GM12878 (cell line): ENCODE data around the gene USP38. TPM values are rescaled to one million over a fixed set of nuclear protein-coding genes. Genes with fewer than 3 reads are reported as not detected.

ENCODE experiments used
- CBX3 ChIP-seq: fragments of 200-600 bp; sonication (generic); IDR thresholded peaks from 2 replicates; pipeline ENCODE4 v1.6.1; 2016; ENCODE audit warnings: low read depth, borderline replicate concordance
- CHD2 ChIP-seq: IDR thresholded peaks from 2 replicates; pipeline ENCODE4 v1.6.1; 2011; ENCODE audit warnings: low read depth, low read length, improper control_type of control experiment, borderline replicate concordance
- CREM ChIP-seq: IDR thresholded peaks from 2 replicates; pipeline ENCODE4 v1.6.1; 2014; ENCODE audit warnings: antibody characterized with exemption, low read depth
- FOXK2 ChIP-seq: fragments of 450-650 bp; IDR thresholded peaks from 2 replicates; pipeline ENCODE4 v1.6.1; 2017; ENCODE audit warnings: mild to moderate bottlenecking, moderate library complexity
- HCFC1 ChIP-seq: fragments of 150-350 bp; IDR thresholded peaks from 2 replicates; pipeline ENCODE4 v1.6.1; 2014; ENCODE audit warnings: low read length
- IKZF1 ChIP-seq: fragments of 450-650 bp; conservative IDR thresholded peaks from 2 replicates; pipeline ENCODE4 v1.6.1; 2017; ENCODE audit warnings: antibody characterized with exemption, mild to moderate bottlenecking
- IKZF2 ChIP-seq, 2 experiments: fragments of 450-650 bp; IDR thresholded peaks; 2 replicates each; pipeline ENCODE4 v1.6.1; 2017; ENCODE audit warnings: mild to moderate bottlenecking in 2 of 2, moderate library complexity in 2 of 2
- JUND ChIP-seq: IDR thresholded peaks from 2 replicates; pipeline ENCODE4 v1.6.1; 2012; ENCODE audit warnings: low read depth, mild to moderate bottlenecking, low read length, improper control_type of control experiment, moderate library complexity
- LARP7 ChIP-seq: fragments of 450-650 bp; IDR thresholded peaks from 2 replicates; pipeline ENCODE4 v1.6.1; 2017; ENCODE audit warnings: mild to moderate bottlenecking
- MEF2B ChIP-seq: fragments of 450-650 bp; IDR thresholded peaks from 2 replicates; pipeline ENCODE4 v1.6.1; 2018; ENCODE audit warnings: mild to moderate bottlenecking, moderate library complexity; ENCODE audit not compliant: partially characterized antibody, poor library complexity, severe bottlenecking
- NR2F1 ChIP-seq: fragments of 450-650 bp; conservative IDR thresholded peaks from 2 replicates; pipeline ENCODE4 v1.6.1; 2017; ENCODE audit warnings: mild to moderate bottlenecking
- PRDM15 ChIP-seq: fragments of 450-650 bp; formaldehyde crosslinking; IDR thresholded peaks from 2 replicates; pipeline ENCODE4 v1.4.0; 2020; ENCODE audit warnings: mild to moderate bottlenecking, moderate library complexity
- SREBF1 ChIP-seq: IDR thresholded peaks from 2 replicates; pipeline ENCODE4 v1.6.1; 2012; ENCODE audit warnings: mild to moderate bottlenecking, low read length
- SUPT20H ChIP-seq: IDR thresholded peaks from 2 replicates; pipeline ENCODE4 v1.6.1; 2011; ENCODE audit warnings: low read depth, mild to moderate bottlenecking, low read length, moderate library complexity, borderline replicate concordance; ENCODE audit not compliant: control insufficient read depth
- SUZ12 ChIP-seq: fragments of 200-600 bp; sonication (generic); IDR thresholded peaks from one replicate; pipeline ENCODE4 v1.6.1; 2018; ENCODE audit warnings: antibody characterized with exemption, mild to moderate bottlenecking; ENCODE audit not compliant: unreplicated experiment
- TCF12 ChIP-seq: IDR thresholded peaks from 2 replicates; pipeline ENCODE4 v1.6.1; 2011; ENCODE audit warnings: low read depth, mild to moderate bottlenecking, low read length
- YBX1 ChIP-seq: fragments of 450-650 bp; IDR thresholded peaks from 2 replicates; pipeline ENCODE4 v1.6.1; 2016; ENCODE audit warnings: antibody characterized with exemption
- YY1 ChIP-seq: IDR thresholded peaks from 2 replicates; pipeline ENCODE4 v1.6.1; 2011; ENCODE audit warnings: low read depth, mild to moderate bottlenecking, low read length
- ZNF207 ChIP-seq: fragments of 450-650 bp; IDR thresholded peaks from 2 replicates; pipeline ENCODE4 v1.6.1; 2014; ENCODE audit warnings: antibody characterized with exemption, mild to moderate bottlenecking, borderline replicate concordance
- polyA plus RNA-seq, 11 experiments: library from polyadenylated mRNA; depleted of rRNA in 4 of 11; unstranded in 6 of 11; stranded (reverse) in 5 of 11; fragments of >200 nt; fragmentation: Nextera tagmentation in 4 of 11; fragmentation: Illumina TruSeq in 1 of 11; extraction: Ambion mirVana in 4 of 11; extraction: Trizol in 1 of 11; gene quantifications; 1 replicate in 1 of 11; 2 replicates in 10 of 11; pipeline versions ENCODE4 v1.2.1 to v1.2.3, GENCODE V29; 2011 to 2016; ENCODE audit warnings: inconsistent platforms in 2 of 11, missing spikeins in 2 of 11, low read depth in 1 of 11
- total RNA-seq, 4 experiments: library from RNA; depleted of rRNA in 3 of 4; stranded (reverse); fragments of >200 nt in 3 of 4; fragmentation: Illumina TruSeq in 1 of 4; extraction: Trizol in 1 of 4; gene quantifications; 2 replicates each; pipeline versions ENCODE4 v1.2.1 to v1.2.3, GENCODE V29; 2013 to 2021
- TF ChIP-seq, protein P1 (sequence below): IDR thresholded peaks from 2 replicates; pipeline ENCODE4 v1.6.1; 2011; ENCODE audit warnings: low read depth, low read length, improper control_type of control experiment, borderline replicate concordance
- TF ChIP-seq, protein P2 (sequence below): IDR thresholded peaks from 2 replicates; pipeline ENCODE4 v1.6.1; 2012; ENCODE audit warnings: low read depth, low read length, improper control_type of control experiment
- TF ChIP-seq, protein P3 (sequence below): fragments of 450-650 bp; formaldehyde crosslinking; IDR thresholded peaks from 2 replicates; pipeline ENCODE4 v1.5.0; 2022; ENCODE audit warnings: mild to moderate bottlenecking, missing genetic modification characterization

The USP38 gene
- total and polyA plus RNA-seq, 10 of the 15 experiments (the other 5 are each of a cell fraction or from before 2014, with no cell fraction given) = 4.4 to 19.0 (median 14.7) TPM

DNA sequence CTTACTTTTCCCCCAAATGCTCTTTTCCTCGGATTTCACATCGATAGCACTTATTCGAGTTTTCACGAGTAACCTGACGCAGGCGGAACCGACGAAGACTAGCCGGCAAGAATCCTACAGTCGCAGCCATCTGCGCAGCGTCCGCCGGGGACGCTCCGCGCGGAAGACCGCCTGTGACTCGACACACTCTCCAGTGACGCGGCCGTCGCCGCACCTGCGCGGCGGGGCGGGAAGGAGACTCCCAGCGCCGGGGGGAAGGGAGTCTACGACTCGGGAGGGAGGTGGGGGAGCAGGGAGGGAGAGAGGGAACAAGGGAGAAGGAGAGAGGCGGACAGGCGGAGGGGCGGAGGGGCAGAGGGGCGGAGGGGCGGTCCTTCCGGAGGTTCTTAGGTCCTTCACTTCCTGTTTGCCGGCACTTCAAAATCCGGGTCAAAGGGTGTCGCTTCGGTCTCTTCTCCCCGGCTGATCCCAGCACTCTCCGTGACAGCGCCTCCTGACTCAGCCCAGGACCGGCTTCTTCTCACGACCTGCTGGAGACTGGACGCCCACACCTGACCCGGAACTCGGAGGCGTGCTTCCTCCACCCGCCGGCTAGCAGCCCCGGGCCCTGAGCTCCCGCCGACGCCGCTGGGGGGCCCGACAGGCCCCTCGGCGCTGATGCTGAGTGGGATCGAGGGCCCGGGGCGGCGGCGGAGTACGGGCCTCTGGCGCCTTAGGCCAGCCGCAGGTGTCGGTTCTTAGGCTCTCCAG lies at the start of gene USP38 (continued):
- TF ChIP-seq, protein P1, sequence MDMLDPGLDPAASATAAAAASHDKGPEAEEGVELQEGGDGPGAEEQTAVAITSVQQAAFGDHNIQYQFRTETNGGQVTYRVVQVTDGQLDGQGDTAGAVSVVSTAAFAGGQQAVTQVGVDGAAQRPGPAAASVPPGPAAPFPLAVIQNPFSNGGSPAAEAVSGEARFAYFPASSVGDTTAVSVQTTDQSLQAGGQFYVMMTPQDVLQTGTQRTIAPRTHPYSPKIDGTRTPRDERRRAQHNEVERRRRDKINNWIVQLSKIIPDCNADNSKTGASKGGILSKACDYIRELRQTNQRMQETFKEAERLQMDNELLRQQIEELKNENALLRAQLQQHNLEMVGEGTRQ = no peak
- TF ChIP-seq HCFC1 = peak; percentile 37; the same call in 1 of the 2 replicates
- TF ChIP-seq ZNF207 = no peak
- TF ChIP-seq FOXK2 = no peak
- no peak for TF ChIP-seq CBX3
- TF ChIP-seq SUZ12 = no peak
- peak; percentile 75 for TF ChIP-seq IKZF1
- TF ChIP-seq CREM = peak; percentile 84
- TF ChIP-seq, protein P2, sequence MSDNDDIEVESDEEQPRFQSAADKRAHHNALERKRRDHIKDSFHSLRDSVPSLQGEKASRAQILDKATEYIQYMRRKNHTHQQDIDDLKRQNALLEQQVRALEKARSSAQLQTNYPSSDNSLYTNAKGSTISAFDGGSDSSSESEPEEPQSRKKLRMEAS = no peak
- no peak for TF ChIP-seq YBX1
- peak; percentile 15 for TF ChIP-seq MEF2B
- TF ChIP-seq CHD2 = peak; percentile 76
- peak; percentile 60; the same call in 1 of the 2 replicates for TF ChIP-seq TCF12
- peak; percentile 29; the same call in 1 of the 2 replicates for TF ChIP-seq LARP7
- TF ChIP-seq NR2F1 = peak; percentile 82
- TF ChIP-seq JUND = 0 out of 2 replicates have a peak, but pooled peaks have one; percentile 10
- no peak for TF ChIP-seq PRDM15 (CRISPR knock-in tag)
- TF ChIP-seq, protein P3, sequence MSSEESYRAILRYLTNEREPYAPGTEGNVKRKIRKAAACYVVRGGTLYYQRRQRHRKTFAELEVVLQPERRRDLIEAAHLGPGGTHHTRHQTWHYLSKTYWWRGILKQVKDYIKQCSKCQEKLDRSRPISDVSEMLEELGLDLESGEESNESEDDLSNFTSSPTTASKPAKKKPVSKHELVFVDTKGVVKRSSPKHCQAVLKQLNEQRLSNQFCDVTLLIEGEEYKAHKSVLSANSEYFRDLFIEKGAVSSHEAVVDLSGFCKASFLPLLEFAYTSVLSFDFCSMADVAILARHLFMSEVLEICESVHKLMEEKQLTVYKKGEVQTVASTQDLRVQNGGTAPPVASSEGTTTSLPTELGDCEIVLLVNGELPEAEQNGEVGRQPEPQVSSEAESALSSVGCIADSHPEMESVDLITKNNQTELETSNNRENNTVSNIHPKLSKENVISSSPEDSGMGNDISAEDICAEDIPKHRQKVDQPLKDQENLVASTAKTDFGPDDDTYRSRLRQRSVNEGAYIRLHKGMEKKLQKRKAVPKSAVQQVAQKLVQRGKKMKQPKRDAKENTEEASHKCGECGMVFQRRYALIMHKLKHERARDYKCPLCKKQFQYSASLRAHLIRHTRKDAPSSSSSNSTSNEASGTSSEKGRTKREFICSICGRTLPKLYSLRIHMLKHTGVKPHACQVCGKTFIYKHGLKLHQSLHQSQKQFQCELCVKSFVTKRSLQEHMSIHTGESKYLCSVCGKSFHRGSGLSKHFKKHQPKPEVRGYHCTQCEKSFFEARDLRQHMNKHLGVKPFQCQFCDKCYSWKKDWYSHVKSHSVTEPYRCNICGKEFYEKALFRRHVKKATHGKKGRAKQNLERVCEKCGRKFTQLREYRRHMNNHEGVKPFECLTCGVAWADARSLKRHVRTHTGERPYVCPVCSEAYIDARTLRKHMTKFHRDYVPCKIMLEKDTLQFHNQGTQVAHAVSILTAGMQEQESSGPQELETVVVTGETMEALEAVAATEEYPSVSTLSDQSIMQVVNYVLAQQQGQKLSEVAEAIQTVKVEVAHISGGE (CRISPR knock-in tag) = peak; percentile 61; the same call in 1 of the 2 replicates
- TF ChIP-seq IKZF2 (IDR thresholded peaks at IDR 0.05) = peak; percentile 55 to 57; a peak in 2 of 4 replicates
- TF ChIP-seq YY1 = peak; percentile 72
- TF ChIP-seq SREBF1 = peak; percentile 65; the same call in 1 of the 2 replicates
- TF ChIP-seq SUPT20H = no peak
